OCI-LY7 (cell line): Measurements from ENCODE around the gene TAP1.

Experiments
- EZH2phosphoT487 ChIP-seq: fragments of 200-600 bp; sonication (generic); IDR thresholded peaks from 2 replicates; pipeline ENCODE4 v1.6.1; 2018; ENCODE audit warnings: low read depth, borderline replicate concordance, mild to moderate bottlenecking, mixed run types, antibody characterized with exemption, low read length, moderate library complexity, mixed read lengths
- TF ChIP-seq, protein P1 (sequence below): fragments of 200-600 bp; sonication (generic); conservative IDR thresholded peaks from 2 replicates; pipeline ENCODE4 v1.5.1; 2014; ENCODE audit warnings: mild to moderate bottlenecking, antibody characterized with exemption, low read length, moderate library complexity, mixed read lengths

DNA sequence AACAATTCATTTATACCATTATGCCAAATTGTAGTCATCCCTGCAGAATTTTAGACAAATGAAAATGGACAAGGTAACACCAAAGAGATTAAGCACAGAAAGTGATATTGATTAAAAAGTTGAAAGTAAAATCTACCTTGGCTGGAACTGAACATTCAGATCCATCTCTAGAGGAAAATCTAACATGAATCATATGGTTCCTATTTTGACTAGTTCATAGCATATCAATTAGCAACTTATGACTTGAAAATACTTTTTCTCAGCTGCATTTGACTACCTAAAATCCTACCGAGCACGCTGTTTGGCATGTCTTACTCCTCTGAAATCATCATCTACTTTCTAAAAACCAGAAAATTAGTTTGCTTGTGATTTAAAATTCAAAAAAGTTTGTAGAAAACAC is 23.1 kb upstream of the TAP1 start:
- TF ChIP-seq, protein P1, sequence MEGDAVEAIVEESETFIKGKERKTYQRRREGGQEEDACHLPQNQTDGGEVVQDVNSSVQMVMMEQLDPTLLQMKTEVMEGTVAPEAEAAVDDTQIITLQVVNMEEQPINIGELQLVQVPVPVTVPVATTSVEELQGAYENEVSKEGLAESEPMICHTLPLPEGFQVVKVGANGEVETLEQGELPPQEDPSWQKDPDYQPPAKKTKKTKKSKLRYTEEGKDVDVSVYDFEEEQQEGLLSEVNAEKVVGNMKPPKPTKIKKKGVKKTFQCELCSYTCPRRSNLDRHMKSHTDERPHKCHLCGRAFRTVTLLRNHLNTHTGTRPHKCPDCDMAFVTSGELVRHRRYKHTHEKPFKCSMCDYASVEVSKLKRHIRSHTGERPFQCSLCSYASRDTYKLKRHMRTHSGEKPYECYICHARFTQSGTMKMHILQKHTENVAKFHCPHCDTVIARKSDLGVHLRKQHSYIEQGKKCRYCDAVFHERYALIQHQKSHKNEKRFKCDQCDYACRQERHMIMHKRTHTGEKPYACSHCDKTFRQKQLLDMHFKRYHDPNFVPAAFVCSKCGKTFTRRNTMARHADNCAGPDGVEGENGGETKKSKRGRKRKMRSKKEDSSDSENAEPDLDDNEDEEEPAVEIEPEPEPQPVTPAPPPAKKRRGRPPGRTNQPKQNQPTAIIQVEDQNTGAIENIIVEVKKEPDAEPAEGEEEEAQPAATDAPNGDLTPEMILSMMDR: no peak
- no peak for TF ChIP-seq EZH2phosphoT487
